HepG2 (cell line): Measurements from ENCODE around the gene TOMM20. TPM values are rescaled to one million over a fixed set of nuclear protein-coding genes. Genes with fewer than 3 reads are reported as not detected.

ENCODE experiments used
- CCDC6 ChIP-seq: sonication (generic); formaldehyde crosslinking; IDR thresholded peaks from 2 replicates; pipeline ENCODE4 v1.8.1; 2022; ENCODE audit warnings: mild to moderate bottlenecking, missing genetic modification reagents, moderate library complexity
- CEBPG ChIP-seq: IDR thresholded peaks from 2 replicates; pipeline ENCODE4 v1.6.1; 2016
- CENPT ChIP-seq: sonication (generic); formaldehyde crosslinking; IDR thresholded peaks from 2 replicates; pipeline ENCODE4 v1.8.0; 2022; ENCODE audit warnings: low read depth, mild to moderate bottlenecking, moderate library complexity, missing genetic modification reagents
- CHCHD3 ChIP-seq: sonication (generic); formaldehyde crosslinking; IDR thresholded peaks from 2 replicates; pipeline ENCODE4 v1.8.0; 2022; ENCODE audit warnings: mild to moderate bottlenecking, missing genetic modification reagents, moderate library complexity
- DR1 ChIP-seq: sonication (generic); formaldehyde crosslinking; IDR thresholded peaks from 2 replicates; pipeline ENCODE4 v1.8.0; 2021; ENCODE audit warnings: mild to moderate bottlenecking, missing genetic modification reagents, inconsistent platforms
- EEA1 ChIP-seq: sonication (generic); formaldehyde crosslinking; IDR thresholded peaks from 2 replicates; pipeline ENCODE4 v1.5.1; 2020; ENCODE audit warnings: mild to moderate bottlenecking, missing genetic modification reagents, borderline replicate concordance
- FOSL1 ChIP-seq: sonication (generic); formaldehyde crosslinking; IDR thresholded peaks from 2 replicates; pipeline ENCODE4 v1.9.0; 2021; ENCODE audit warnings: missing genetic modification reagents, borderline replicate concordance
- FOXM1 ChIP-seq: sonication (generic); formaldehyde crosslinking; IDR thresholded peaks from 2 replicates; pipeline ENCODE4 v1.5.0; 2020; ENCODE audit warnings: missing genetic modification reagents
- ISX ChIP-seq: sonication (generic); formaldehyde crosslinking; conservative IDR thresholded peaks from 2 replicates; pipeline ENCODE4 v1.5.0; 2020; ENCODE audit warnings: missing genetic modification reagents
- JUN ChIP-seq: sonication (generic); formaldehyde crosslinking; IDR thresholded peaks from 2 replicates; pipeline ENCODE4 v1.4.0; 2020; ENCODE audit warnings: mild to moderate bottlenecking, missing genetic modification reagents
- MAFG ChIP-seq: sonication (generic); formaldehyde crosslinking; IDR thresholded peaks from 2 replicates; pipeline ENCODE4 v1.5.1; 2020; ENCODE audit warnings: mild to moderate bottlenecking, missing genetic modification reagents
- MED8 ChIP-seq: sonication (generic); formaldehyde crosslinking; IDR thresholded peaks from 2 replicates; pipeline ENCODE4 v1.8.1; 2023; ENCODE audit warnings: mild to moderate bottlenecking, missing genetic modification reagents; ENCODE audit not compliant: insufficient replicate concordance
- NCOA2 ChIP-seq: sonication (generic); formaldehyde crosslinking; IDR thresholded peaks from 2 replicates; pipeline ENCODE4 v1.8.0; 2022; ENCODE audit warnings: inconsistent platforms
- SIX1 ChIP-seq: sonication (generic); formaldehyde crosslinking; IDR thresholded peaks from 2 replicates; pipeline ENCODE4 v1.4.0; 2020; ENCODE audit warnings: missing genetic modification reagents, borderline replicate concordance
- SMYD3 ChIP-seq: sonication (generic); formaldehyde crosslinking; IDR thresholded peaks from 2 replicates; pipeline ENCODE4 v1.8.1; 2023; ENCODE audit warnings: mild to moderate bottlenecking, missing genetic modification reagents
- SOX5 ChIP-seq: IDR thresholded peaks from 2 replicates; pipeline ENCODE4 v1.6.1; 2016; ENCODE audit warnings: borderline replicate concordance
- SPEN ChIP-seq: sonication (generic); formaldehyde crosslinking; IDR thresholded peaks from 2 replicates; pipeline ENCODE4 v1.5.1; 2020; ENCODE audit warnings: low read depth, mild to moderate bottlenecking, missing genetic modification reagents
- ZBTB8A ChIP-seq: sonication (generic); formaldehyde crosslinking; IDR thresholded peaks from 2 replicates; pipeline ENCODE4 v1.4.0; 2020; ENCODE audit warnings: mild to moderate bottlenecking, low read depth, missing genetic modification reagents, borderline replicate concordance
- ZHX1 ChIP-seq: sonication (generic); formaldehyde crosslinking; IDR thresholded peaks from 2 replicates; pipeline ENCODE4 v1.8.1; 2022; ENCODE audit warnings: low read depth, mild to moderate bottlenecking, missing genetic modification reagents
- ZKSCAN8 ChIP-seq: IDR thresholded peaks from 2 replicates; pipeline ENCODE4 v1.6.1; 2016; ENCODE audit warnings: borderline replicate concordance, missing genetic modification reagents, missing compliant biosample characterization
- ZNF12 ChIP-seq: sonication (generic); formaldehyde crosslinking; IDR thresholded peaks from 2 replicates; pipeline ENCODE4 v1.5.0; 2020; ENCODE audit warnings: missing genetic modification reagents
- ZNF264 ChIP-seq: sonication (generic); formaldehyde crosslinking; IDR thresholded peaks from 2 replicates; pipeline ENCODE4 v1.4.0; 2020; ENCODE audit warnings: missing genetic modification reagents
- ZNF292 ChIP-seq: sonication (generic); formaldehyde crosslinking; IDR thresholded peaks from 2 replicates; pipeline ENCODE4 v1.8.1; 2022; ENCODE audit warnings: mild to moderate bottlenecking, low read depth, missing genetic modification reagents, borderline replicate concordance
- ZNF317 ChIP-seq: sonication (generic); formaldehyde crosslinking; IDR thresholded peaks from 2 replicates; pipeline ENCODE4 v1.5.0; 2020; ENCODE audit warnings: mild to moderate bottlenecking, missing genetic modification reagents
- ZNF33A ChIP-seq: sonication (generic); formaldehyde crosslinking; IDR thresholded peaks from 2 replicates; pipeline ENCODE4 v1.5.1; 2020; ENCODE audit warnings: missing genetic modification reagents, mild to moderate bottlenecking, moderate library complexity, borderline replicate concordance
- ZNF501 ChIP-seq: sonication (generic); formaldehyde crosslinking; IDR thresholded peaks from 2 replicates; pipeline ENCODE4 v1.5.1; 2020; ENCODE audit warnings: mild to moderate bottlenecking, moderate library complexity, missing genetic modification reagents
- ZNF605 ChIP-seq: sonication (generic); formaldehyde crosslinking; IDR thresholded peaks from 2 replicates; pipeline ENCODE4 v1.8.0; 2022; ENCODE audit warnings: mild to moderate bottlenecking, missing genetic modification reagents
- ZNF724P ChIP-seq: sonication (generic); formaldehyde crosslinking; IDR thresholded peaks from 2 replicates; pipeline ENCODE4 v1.8.0; 2022; ENCODE audit warnings: missing genetic modification reagents, borderline replicate concordance
- ZNF773 ChIP-seq: sonication (generic); formaldehyde crosslinking; IDR thresholded peaks from 2 replicates; pipeline ENCODE4 v1.4.0; 2020; ENCODE audit warnings: missing genetic modification reagents, borderline replicate concordance
- polyA plus RNA-seq, 8 experiments: library from polyadenylated mRNA; depleted of rRNA in 3 of 8; stranded (reverse) in 7 of 8; unstranded in 1 of 8; fragments of >200 nt; fragmentation: Illumina TruSeq in 4 of 8; extraction: Trizol in 4 of 8; gene quantifications; 2 replicates each; pipeline versions ENCODE4 v1.2.1 to v1.2.3, GENCODE V29; 2011 to 2016; ENCODE audit warnings: low read depth in 4 of 8, missing spikeins in 1 of 8, mixed read lengths in 1 of 8; ENCODE audit not compliant: insufficient read depth in 1 of 8
- total RNA-seq, 5 experiments: library from RNA; depleted of rRNA; stranded (reverse); fragments of >200 nt; fragmentation: Illumina TruSeq; extraction: Trizol; gene quantifications; 2 replicates each; pipeline ENCODE4 v1.2.3, GENCODE V29; 2016; ENCODE audit warnings: low read depth in 1 of 5
- TF ChIP-seq, protein P1 (sequence below): sonication (generic); formaldehyde crosslinking; IDR thresholded peaks from 2 replicates; pipeline ENCODE4 v1.5.1; 2020; ENCODE audit warnings: missing genetic modification reagents, mild to moderate bottlenecking, borderline replicate concordance

TOMM20 gene
- total and polyA plus RNA-seq, 2 of the 13 experiments (the other 11 are each of a cell fraction or from before 2014, with no cell fraction given): 153 to 376 TPM

GRCh38 chr1:235075048-235075776 is 53.4 kb downstream of the TOMM20 start (continued):
- peak; percentile 20; the same call in 1 of the 2 replicates for TF ChIP-seq ZNF317 (CRISPR knock-in tag)
- TF ChIP-seq ZNF12: no peak
- TF ChIP-seq MED8: peak; percentile 8
- TF ChIP-seq ZNF33A (CRISPR knock-in tag): no peak
- peak; percentile 43; the same call in 1 of the 2 replicates for TF ChIP-seq SOX5
- no peak for TF ChIP-seq CEBPG
- 0 out of 2 replicates have a peak, but pooled peaks have one; percentile 15 for TF ChIP-seq ZNF264 (CRISPR knock-in tag)
- TF ChIP-seq NCOA2 (CRISPR knock-in tag): no peak; the same call in none of the 2 replicates
- no peak for TF ChIP-seq MAFG (CRISPR knock-in tag)
- no peak for TF ChIP-seq SMYD3 (CRISPR knock-in tag)
- TF ChIP-seq JUN (CRISPR knock-in tag): no peak
- TF ChIP-seq ZBTB8A (CRISPR knock-in tag): no peak
- TF ChIP-seq SIX1: no peak
- TF ChIP-seq CHCHD3 (CRISPR knock-in tag): no peak
- TF ChIP-seq SPEN (CRISPR knock-in tag): no peak; the same call in 1 of the 2 replicates
- no peak for TF ChIP-seq ZNF501 (CRISPR knock-in tag)
- TF ChIP-seq ZNF724P: 0 out of 2 replicates have a peak, but pooled peaks have one; percentile 33
- TF ChIP-seq ISX (CRISPR knock-in tag): no peak
- TF ChIP-seq CENPT (CRISPR knock-in tag): no peak
- TF ChIP-seq ZNF773 (CRISPR knock-in tag): no peak
- no peak for TF ChIP-seq CCDC6
- TF ChIP-seq FOXM1 (CRISPR knock-in tag): no peak
- no peak for TF ChIP-seq FOSL1 (CRISPR knock-in tag)
- peak; percentile 24; the same call in 1 of the 2 replicates for TF ChIP-seq ZHX1 (CRISPR knock-in tag)
- no peak for TF ChIP-seq EEA1 (CRISPR knock-in tag)
- no peak; the same call in 1 of the 2 replicates for TF ChIP-seq ZKSCAN8 (CRISPR knock-in tag)
- TF ChIP-seq, protein P1, sequence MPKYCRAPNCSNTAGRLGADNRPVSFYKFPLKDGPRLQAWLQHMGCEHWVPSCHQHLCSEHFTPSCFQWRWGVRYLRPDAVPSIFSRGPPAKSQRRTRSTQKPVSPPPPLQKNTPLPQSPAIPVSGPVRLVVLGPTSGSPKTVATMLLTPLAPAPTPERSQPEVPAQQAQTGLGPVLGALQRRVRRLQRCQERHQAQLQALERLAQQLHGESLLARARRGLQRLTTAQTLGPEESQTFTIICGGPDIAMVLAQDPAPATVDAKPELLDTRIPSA (CRISPR knock-in tag): no peak
- no peak for TF ChIP-seq DR1 (CRISPR knock-in tag)
- TF ChIP-seq ZNF292: no peak
- 0 out of 2 replicates have a peak, but pooled peaks have one; percentile 58 for TF ChIP-seq ZNF605
